Stimulated activated CD8-positive, alpha-beta memory T cell treated with anti-CD3 and anti-CD28 coated beads, Interleukin-7, amount 100 ng/mL, for 24 hours (primary cell): Measurements from ENCODE around the gene TSC22D1.
A peak's percentile ranks its signal among the peaks of the same experiment; 100 is the strongest.

Source experiments
- DNase-seq: peaks from one replicate; pipeline ENCODE4 v3.0.0-alpha.2; 2020; ENCODE audit warnings: low read depth

Gene TSC22D1

GRCh38 chr13:44451651-44452050 is 124.5 kb downstream of the TSC22D1 start:
- no peak for DNase-seq

GRCh38 chr13:44451126-44451525 is 125.0 kb downstream of the TSC22D1 start:
- no peak for DNase-seq

- DNase-seq = no peak
Observed at GRCh38 chr13:44449999-44450821, 125.9 kb downstream of the TSC22D1 start.

GRCh38 chr13:44448875-44449274 is 127.3 kb downstream of the TSC22D1 start:
- no peak for DNase-seq

GRCh38 chr13:44448373-44448772 is 127.8 kb downstream of the TSC22D1 start:
- no peak for DNase-seq

GRCh38 chr13:44447783-44448321 is 128.3 kb downstream of the TSC22D1 start:
- no peak for DNase-seq

- DNase-seq = no peak
Observed at GRCh38 chr13:44440046-44440608, 136.0 kb downstream of the TSC22D1 start.

GRCh38 chr13:44439452-44440024 is 136.6 kb downstream of the TSC22D1 start:
- no peak for DNase-seq

- DNase-seq = no peak
Observed at GRCh38 chr13:44438234-44438579, 137.9 kb downstream of the TSC22D1 start.

GRCh38 chr13:44437356-44438233 is 138.5 kb downstream of the TSC22D1 start:
- no peak for DNase-seq

- DNase-seq = no peak
Observed at GRCh38 chr13:44436589-44437337, 139.4 kb downstream of the TSC22D1 start.

GRCh38 chr13:44435919-44436510 is 140.1 kb downstream of the TSC22D1 start:
- DNase-seq = no peak

- DNase-seq = peak; percentile 75
Observed at GRCh38 chr13:44435142-44435918, 140.8 kb downstream of the TSC22D1 start.

GRCh38 chr13:44434766-44435141 is 141.4 kb downstream of the TSC22D1 start:
- no peak for DNase-seq

- DNase-seq = no peak
Observed at GRCh38 chr13:44433863-44434765, 142.0 kb downstream of the TSC22D1 start.

- no peak for DNase-seq
Observed at GRCh38 chr13:44432650-44433049, 143.5 kb downstream of the TSC22D1 start.

GRCh38 chr13:44431150-44431549 is 145.0 kb downstream of the TSC22D1 start:
- no peak for DNase-seq

GRCh38 chr13:44429311-44429710 is 146.8 kb downstream of the TSC22D1 start:
- DNase-seq = no peak

GRCh38 chr13:44426461-44426860 is 149.7 kb downstream of the TSC22D1 start:
- DNase-seq = no peak

- no peak for DNase-seq
Observed at GRCh38 chr13:44425815-44426078, 150.4 kb downstream of the TSC22D1 start.
